Measurements from ENCODE around the gene NFU1. TPM values are rescaled to one million over a fixed set of nuclear protein-coding genes. Genes with fewer than 3 reads are reported as not detected.

The NFU1 gene
- 36.3 and 47.4 TPM in 2 replicates for total RNA-seq

DNA sequence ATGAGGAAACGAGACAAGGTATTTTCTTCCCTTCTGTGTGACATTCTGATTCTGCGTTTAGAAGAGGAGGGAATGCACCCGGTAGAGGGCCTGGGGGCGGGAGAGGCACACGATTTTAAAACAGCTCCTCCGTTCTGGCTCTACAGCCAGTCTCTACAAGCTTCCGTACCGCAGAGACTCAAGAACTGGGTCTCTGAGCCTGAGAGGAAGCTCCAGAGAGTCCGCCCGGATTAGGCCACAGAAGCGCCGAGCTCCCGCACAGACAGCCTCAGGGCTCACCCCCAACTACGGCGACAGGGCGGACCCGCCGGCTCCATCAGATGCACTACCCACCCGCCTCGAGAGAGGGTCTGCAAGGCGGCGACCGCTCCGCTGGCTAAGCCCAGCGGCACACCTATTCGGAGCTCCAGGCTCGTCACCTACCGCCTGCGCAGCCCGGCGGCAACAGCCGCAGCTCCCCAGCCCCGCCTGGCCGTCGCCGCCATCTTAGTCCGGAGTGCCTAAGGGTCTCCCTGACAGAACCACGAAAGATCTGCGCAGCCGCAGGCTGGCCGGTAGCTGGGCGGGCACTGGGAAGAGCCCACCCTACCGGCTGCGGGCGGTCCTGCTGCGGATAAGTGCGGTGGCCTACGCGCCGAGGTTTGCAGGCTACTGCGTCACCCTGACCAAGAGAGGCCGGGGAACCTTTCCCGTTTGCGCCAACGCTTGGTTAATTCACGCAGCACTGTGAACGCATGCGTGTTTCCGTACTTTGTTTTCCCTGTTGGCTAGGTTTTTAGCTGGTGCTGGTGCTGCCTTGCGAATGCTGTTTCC is at the start of gene NFU1:
NFU1 (minus strand) TSS at position 498 of the 813 bp plus-strand sequence; CDS start at position 485, 13 bp downstream.

DNA sequence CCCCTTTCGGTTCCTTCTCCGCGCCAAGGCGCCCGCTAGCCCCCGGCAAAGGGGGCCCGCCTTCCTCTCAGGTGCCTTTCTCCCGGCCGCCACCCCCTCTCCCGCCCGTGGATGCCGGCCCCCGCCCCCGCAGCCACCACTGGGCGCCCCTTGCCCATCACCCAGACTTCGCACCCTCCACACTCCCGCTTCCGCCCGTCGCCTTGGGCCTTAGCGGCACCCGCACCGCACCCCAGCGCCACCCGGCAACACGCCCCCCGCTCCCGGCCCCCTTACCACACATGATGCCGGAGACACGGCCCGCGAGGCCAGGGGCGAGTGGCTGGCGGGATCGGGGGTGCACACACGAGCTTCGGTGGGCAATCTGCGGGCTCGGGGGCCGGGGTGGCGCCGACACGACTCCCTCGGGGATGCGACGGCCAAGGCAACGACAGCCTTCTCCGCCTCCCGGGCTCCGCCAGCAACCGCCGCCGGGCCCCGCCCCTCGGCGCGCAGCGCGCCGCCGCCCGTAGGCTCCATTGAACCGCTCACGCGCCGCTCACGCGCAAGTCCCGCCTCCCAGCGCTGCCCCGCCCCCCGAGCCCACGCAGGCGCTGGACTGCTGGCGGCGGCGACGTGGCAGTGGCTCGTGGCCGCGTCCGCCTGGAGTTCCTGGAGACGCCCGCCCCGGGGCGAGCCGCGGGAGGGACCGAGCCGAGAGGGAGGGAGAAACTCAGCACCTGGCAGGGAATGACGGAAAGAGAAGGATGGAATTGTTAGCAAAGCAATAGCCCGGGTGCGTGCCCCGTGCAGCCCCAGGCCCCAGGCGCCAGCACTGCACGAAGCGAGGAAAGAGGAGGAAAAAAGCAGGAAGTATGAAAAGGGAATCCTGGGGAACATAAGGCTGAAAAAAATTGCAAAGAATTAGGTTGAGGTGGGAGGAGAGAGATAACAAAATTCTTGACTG is 50.2 kb downstream of the NFU1 start, which contains the start of gene GFPT1:
GFPT1 (minus strand) TSS at position 439 of the 946 bp plus-strand sequence; CDS start at position 283, 156 bp downstream.

Other genes with a start within 250 kb of the NFU1 start
- gene GFPT1, start 50.2 kb downstream of the NFU1 start, total RNA-seq: 14.9 and 32.3 TPM in 2 replicates
- 15.1 and 44.7 TPM in 2 replicates for gene AAK1, start 206.3 kb upstream of the NFU1 start, total RNA-seq